ENCODE results near the gene ABI3BP. TPM values are rescaled to one million over a fixed set of nuclear protein-coding genes. Genes with fewer than 3 reads are reported as not detected.

The ABI3BP gene
- total and polyA plus RNA-seq, 2 experiments from 2014 or later, result 0.42 to 0.57 TPM

DNA sequence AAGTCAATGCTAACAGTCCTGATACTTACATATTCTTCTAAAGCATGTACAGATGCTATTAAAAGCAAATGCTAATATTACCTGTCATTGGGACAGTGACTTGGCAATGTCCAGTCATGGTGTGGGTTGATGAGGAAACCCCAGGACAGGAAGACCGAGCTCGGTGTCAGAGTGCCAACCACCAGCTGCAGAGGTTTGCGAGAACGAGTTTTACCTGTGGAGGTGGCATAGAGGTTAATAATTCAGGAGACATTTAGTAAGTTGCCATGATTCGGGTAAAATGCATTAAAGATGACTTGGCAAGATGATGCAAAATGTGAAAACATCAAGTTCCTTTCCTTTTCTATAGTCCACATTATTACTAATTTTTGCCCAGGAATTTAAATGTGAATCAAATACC, 94.5 kb downstream of the ABI3BP start (continued):
- TF ChIP-seq, protein P1, sequence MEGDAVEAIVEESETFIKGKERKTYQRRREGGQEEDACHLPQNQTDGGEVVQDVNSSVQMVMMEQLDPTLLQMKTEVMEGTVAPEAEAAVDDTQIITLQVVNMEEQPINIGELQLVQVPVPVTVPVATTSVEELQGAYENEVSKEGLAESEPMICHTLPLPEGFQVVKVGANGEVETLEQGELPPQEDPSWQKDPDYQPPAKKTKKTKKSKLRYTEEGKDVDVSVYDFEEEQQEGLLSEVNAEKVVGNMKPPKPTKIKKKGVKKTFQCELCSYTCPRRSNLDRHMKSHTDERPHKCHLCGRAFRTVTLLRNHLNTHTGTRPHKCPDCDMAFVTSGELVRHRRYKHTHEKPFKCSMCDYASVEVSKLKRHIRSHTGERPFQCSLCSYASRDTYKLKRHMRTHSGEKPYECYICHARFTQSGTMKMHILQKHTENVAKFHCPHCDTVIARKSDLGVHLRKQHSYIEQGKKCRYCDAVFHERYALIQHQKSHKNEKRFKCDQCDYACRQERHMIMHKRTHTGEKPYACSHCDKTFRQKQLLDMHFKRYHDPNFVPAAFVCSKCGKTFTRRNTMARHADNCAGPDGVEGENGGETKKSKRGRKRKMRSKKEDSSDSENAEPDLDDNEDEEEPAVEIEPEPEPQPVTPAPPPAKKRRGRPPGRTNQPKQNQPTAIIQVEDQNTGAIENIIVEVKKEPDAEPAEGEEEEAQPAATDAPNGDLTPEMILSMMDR (conservative IDR thresholded peaks at IDR 0.05; ENCODE audit: low read depth in 2 of 2), result no peak

DNA sequence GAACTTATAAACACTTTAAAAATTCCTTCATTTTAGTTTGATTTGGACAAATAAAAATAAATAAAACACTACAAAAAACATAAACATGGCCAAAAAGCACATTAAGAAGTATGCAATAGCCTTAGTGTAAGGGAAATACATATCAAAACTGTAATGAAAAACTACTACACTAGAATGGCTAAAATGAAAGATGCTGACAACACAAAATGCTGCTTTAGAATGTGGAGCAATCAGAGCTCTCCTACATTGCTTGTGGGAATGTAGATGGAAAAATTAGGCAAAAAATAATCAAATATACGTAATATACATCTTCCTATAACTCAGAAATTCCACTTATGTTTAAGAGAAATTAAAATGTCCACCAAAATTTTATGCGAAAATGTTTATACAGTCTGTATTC, 96.2 kb downstream of the ABI3BP start:
- no peak overlapping the region for H2AFZ ChIP-seq
- no peaks in the 10 kb centered on the region for H3F3A ChIP-seq (replicated peaks; ENCODE audit: low read depth)
- Mint-ChIP-seq H3K4me3 (no peak overlapping the region), H3K27me3 (ENCODE audit: insufficient read depth, low read depth, poor library complexity) (peaks cover 2% of the 10 kb centered on the region), H3K9me3 (no peaks in the 10 kb centered on the region), H3K4me1 (peaks cover 5% of the 10 kb centered on the region; the same call in 2 of the 3 replicates), H3K27ac (no peak overlapping the region), H3K36me3 (ENCODE audit: low read depth) (no peaks in the 10 kb centered on the region)
- no peaks in the 10 kb centered on the region for H3K27me3 ChIP-seq (ENCODE audit: insufficient read depth)
- no peaks in the 10 kb centered on the region for H3K36me3 ChIP-seq (ENCODE audit: insufficient read depth)
- ATAC-seq (no peak), DNase-seq (ENCODE audit: low spot score) (no peak)
- no peak overlapping the region for H3K27ac ChIP-seq (ENCODE audit: low read depth)
- H3K4me3 ChIP-seq, result no peak overlapping the region
- no peak overlapping the region for H3K4me2 ChIP-seq
- no peak for TF ChIP-seq CREB1 (CRISPR knock-in tag; IDR thresholded peaks at IDR 0.05; ENCODE audit: low read depth)
- TF ChIP-seq, protein P2, sequence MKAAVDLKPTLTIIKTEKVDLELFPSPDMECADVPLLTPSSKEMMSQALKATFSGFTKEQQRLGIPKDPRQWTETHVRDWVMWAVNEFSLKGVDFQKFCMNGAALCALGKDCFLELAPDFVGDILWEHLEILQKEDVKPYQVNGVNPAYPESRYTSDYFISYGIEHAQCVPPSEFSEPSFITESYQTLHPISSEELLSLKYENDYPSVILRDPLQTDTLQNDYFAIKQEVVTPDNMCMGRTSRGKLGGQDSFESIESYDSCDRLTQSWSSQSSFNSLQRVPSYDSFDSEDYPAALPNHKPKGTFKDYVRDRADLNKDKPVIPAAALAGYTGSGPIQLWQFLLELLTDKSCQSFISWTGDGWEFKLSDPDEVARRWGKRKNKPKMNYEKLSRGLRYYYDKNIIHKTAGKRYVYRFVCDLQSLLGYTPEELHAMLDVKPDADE (IDR thresholded peaks at IDR 0.05), result no peak
- TF ChIP-seq ZNF462 (CRISPR knock-in tag; IDR thresholded peaks at IDR 0.05), result no peak
- TF ChIP-seq, protein P1 (conservative IDR thresholded peaks at IDR 0.05; ENCODE audit: low read depth in 2 of 2), result no peak
- TF ChIP-seq JUNB (IDR thresholded peaks at IDR 0.05; ENCODE audit: unreplicated experiment), result no peak
- TF ChIP-seq STAT1 (IDR thresholded peaks at IDR 0.05; ENCODE audit: unreplicated experiment), result no peak
- TF ChIP-seq ZNF114 (CRISPR knock-in tag; IDR thresholded peaks at IDR 0.05), result no peak
- no peak for TF ChIP-seq POLR2AphosphoS5 (IDR thresholded peaks at IDR 0.05; ENCODE audit: low read depth)
- TF ChIP-seq, protein P3, sequence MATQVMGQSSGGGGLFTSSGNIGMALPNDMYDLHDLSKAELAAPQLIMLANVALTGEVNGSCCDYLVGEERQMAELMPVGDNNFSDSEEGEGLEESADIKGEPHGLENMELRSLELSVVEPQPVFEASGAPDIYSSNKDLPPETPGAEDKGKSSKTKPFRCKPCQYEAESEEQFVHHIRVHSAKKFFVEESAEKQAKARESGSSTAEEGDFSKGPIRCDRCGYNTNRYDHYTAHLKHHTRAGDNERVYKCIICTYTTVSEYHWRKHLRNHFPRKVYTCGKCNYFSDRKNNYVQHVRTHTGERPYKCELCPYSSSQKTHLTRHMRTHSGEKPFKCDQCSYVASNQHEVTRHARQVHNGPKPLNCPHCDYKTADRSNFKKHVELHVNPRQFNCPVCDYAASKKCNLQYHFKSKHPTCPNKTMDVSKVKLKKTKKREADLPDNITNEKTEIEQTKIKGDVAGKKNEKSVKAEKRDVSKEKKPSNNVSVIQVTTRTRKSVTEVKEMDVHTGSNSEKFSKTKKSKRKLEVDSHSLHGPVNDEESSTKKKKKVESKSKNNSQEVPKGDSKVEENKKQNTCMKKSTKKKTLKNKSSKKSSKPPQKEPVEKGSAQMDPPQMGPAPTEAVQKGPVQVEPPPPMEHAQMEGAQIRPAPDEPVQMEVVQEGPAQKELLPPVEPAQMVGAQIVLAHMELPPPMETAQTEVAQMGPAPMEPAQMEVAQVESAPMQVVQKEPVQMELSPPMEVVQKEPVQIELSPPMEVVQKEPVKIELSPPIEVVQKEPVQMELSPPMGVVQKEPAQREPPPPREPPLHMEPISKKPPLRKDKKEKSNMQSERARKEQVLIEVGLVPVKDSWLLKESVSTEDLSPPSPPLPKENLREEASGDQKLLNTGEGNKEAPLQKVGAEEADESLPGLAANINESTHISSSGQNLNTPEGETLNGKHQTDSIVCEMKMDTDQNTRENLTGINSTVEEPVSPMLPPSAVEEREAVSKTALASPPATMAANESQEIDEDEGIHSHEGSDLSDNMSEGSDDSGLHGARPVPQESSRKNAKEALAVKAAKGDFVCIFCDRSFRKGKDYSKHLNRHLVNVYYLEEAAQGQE (IDR thresholded peaks at IDR 0.05; ENCODE audit: unreplicated experiment), result no peak
- TF ChIP-seq ZNF331 (CRISPR knock-in tag; IDR thresholded peaks at IDR 0.05; ENCODE audit: low read depth), result no peak
- no peaks in the 10 kb centered on the region for H3K9me2 ChIP-seq (ENCODE audit: insufficient read depth)
- no peaks in the 10 kb centered on the region for H4K20me1 ChIP-seq (replicated peaks; ENCODE audit: insufficient read depth)
- no peaks in the 10 kb centered on the region for H3K79me2 ChIP-seq (replicated peaks; ENCODE audit: insufficient read depth)
- H3K4me1 ChIP-seq (ENCODE audit: insufficient read depth), result no peaks in the 10 kb centered on the region

All from GM23338 (cell line).